NAMALWA (cell line): ENCODE data around the gene FSTL4.

Experiments used
- DNase-seq: peaks from one replicate; pipeline ENCODE4 v3.0.0-alpha.2; 2015; ENCODE audit warnings: low spot score

Gene FSTL4

DNA sequence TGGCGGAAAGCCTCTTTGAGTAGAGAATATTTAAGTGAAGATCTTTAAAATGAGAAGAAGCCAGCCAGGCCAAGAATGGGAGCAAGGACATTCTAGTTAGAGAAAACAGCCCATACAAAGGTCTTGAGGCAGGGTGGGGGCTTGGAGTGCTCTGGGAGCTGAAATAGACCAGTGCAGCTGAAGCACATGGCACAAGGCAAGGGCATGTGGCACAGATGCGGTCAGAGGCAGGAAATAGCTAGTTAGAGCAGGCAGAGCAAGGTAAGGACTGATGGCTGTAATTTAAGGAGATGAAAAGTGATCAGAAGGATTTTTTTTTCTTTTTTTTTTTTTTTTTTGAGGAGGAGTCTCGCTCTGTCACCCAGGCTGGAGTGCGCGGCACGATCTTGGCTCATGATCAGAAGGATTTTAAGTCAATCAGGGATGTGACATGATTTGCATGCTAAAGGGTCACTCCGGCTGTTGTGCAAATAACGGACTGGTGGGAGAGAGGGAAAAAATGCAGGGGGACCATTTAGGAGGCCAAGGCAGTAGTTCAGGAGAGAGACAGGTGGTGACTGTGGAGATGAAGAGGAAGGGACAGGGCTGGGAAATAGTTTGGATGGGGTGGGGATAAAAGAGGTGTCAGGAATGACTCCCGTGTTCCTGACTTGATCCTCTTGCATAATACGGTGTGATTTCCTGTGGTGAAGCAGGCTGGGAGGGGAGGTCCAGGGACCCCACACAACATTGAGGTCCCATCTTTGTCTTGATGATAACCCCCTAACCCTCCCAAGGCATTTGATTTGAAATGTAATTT is 352.9 kb downstream of the FSTL4 start:
- no peak for DNase-seq

DNA sequence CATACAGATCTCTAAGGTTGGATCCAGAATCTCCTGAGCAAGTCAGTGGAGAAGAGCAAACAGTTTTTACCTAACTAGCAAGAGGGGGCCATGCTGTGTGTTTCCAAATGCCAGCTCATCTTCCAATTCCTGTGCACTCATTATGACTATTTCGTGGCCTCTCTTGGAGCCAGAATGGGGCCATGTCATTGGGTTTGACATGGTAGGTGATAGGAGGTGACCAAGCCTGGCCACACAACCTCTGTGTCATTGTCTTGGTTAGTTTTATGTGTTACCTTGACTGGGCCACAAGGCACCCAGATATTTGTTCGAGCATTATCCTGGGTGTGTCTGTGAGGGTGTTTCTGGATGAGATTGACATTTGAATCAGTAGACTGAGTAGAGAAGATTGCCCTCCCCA is 354.4 kb downstream of the FSTL4 start:
- DNase-seq: no peak

GRCh38 chr5:133256276-133256675 is 356.1 kb downstream of the FSTL4 start:
- no peak for DNase-seq

- DNase-seq: no peak
These were observed 357.5 kb downstream of the FSTL4 start for GRCh38 chr5:133254803-133255202.

- no peak for DNase-seq
These were observed 358.7 kb downstream of the FSTL4 start for GRCh38 chr5:133253671-133254070.

DNA sequence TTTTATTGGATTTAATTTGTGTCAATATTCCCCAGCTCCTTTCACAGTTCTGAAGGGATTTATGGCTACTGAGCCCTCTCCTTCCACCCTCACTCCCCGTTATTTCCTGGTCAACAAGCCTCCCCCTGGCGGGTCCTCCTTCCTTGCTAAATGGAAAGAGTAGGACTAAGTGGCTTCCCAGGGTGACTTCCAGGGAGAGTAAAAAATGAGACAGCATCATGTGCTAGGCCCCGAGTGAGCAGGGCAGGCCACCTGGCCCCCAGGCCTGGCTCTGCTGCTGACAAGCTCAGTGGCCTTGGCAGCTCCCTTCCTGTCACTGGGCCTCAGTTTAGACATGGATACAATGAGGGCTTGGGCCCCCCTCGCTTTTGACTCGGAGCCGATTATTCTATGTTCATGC is 359.3 kb downstream of the FSTL4 start:
- DNase-seq: no peak

GRCh38 chr5:133252133-133252480 is 360.2 kb downstream of the FSTL4 start:
- DNase-seq: no peak

DNA sequence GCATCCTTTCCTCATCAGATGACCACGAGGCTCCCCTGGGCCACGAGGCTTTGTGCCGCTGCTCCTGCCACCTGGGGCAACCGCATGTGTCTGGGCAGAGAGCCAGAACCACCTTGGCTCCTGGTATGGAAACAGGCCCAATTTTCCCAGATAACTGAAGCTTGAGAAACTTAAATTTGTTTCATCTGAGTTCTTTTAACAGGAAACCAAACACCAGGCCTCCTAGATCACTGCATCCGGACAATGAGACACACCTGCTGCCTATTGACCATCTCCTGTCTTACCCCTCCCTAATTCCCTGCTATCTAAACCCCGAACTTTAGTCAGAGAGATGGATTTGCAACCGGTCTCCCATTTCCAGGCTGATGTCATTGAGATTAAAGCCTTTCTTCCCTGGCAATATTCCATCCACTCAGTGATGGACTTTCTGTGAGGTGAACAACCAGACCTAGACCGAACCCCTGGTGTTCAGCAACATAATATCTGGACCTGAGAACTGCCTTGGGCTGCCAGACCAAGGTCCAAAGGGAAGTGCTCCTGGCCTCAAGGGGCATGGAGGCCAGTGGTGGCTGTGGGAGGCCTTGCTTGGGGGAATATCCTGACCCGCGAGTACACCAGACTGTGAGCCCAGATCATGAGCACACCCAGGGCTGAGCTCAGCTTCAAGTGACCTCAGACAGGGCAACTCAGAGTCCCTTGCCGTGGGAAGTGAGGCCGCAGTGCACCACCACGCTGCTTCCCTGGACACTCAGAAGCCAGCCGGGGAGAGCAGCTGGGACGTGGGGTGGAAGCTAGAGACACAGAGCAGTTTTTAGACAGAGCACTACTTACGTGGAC is 360.8 kb downstream of the FSTL4 start:
- no peak for DNase-seq

- no peak for DNase-seq
These were observed 361.8 kb downstream of the FSTL4 start for GRCh38 chr5:133250527-133250926.

DNA sequence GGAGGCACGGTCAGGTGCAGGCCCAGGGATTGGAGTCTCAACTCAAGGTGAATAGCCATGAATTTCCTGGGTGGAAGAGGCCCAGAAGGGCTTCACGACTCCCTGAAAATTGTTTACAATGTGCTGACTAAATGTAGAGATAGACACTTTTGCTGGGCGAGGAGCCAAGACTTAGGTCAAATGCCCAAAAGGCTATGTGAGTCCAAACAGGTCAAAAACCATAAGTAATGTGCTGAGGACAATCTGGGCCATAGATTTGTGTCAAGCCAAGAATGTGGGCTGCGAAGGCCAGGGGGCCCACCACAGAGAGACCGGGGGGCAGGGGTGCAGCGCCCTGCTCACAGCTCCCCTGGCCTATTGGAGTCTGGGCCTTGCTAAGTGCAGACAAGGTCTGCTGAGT is 362.7 kb downstream of the FSTL4 start:
- no peak for DNase-seq

- DNase-seq: no peak
These were observed 364.3 kb downstream of the FSTL4 start for GRCh38 chr5:133247881-133248624.

DNA sequence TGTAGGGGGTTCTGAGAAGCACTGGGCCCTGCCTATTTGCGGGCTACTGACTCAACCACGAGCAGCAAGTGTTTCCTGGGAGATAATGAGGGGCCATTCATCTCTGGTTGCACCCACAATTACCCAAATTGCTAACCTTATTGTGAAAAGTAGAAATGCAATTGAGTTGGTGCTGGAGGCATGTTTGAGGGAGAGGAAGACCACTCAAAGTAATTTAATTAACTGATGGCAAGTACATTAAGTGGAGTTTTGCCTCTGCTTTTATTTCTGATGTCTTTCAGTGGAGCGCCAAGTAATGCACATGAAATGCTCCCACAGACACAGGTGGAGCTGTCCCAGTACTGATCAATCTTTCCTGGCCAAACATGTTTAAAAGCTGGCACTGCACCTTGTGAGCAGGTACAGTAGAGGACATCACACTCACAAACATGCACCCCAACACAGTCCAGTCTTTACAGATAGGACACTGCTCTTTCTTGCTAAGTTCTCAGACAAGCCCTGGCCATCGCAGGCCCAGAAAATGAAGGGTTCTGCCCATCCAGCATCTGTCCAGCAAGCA is 365.1 kb downstream of the FSTL4 start:
- no peak for DNase-seq

DNA sequence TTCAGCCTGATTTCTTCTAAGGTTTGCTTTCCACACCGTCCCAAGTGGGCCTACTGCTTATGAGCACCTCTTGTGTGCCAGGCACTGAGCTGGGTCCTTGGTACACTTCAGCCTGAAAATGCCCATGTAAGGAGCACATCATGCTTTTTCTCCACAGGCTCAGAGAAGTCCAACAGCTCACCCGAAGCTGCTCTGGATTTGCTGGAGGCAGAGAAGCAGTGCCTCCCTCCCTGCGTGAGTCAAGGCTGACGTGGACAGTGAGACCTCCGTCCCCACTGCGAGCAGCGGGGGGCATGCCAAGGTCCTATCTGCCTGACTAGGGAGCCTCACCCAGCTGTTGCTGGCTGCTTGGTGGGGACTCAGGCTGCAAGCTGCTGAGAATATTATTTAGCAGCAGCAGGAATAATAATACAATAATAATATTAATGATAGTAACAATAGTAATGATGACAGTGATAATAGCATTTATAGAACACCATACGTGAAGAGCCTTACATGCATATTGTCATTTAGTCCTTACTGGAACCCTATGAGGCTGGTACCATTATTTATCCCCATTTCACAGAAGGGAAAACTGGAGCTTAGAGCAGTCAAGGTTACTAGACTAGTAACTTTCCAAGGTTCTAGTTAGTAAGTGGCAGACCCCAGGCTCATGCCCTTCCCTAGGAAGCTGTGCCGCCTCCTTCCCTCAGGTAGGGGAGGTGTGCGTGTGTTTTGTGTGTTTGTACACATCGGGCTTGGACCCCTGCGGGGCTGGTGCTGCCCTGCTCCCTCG is 365.8 kb downstream of the FSTL4 start:
- no peak for DNase-seq

DNA sequence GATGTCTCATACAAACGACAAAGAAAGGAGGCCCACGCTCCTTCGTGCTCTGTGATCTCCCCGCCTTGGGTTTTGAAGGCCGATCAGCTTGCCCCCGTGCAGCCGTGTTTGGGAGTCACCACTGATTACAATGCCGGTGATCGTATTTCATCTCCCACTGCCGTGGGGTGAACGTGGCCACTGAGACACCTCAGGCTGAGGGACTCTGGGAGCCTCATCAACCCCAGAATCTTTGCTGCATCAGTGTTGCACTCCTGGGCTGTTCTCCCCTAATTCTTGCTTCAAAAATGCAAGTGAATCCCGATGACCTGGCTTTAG is 366.3 kb downstream of the FSTL4 start:
- no peak for DNase-seq

GRCh38 chr5:133245191-133246052 is 366.9 kb downstream of the FSTL4 start:
- DNase-seq: no peak

DNA sequence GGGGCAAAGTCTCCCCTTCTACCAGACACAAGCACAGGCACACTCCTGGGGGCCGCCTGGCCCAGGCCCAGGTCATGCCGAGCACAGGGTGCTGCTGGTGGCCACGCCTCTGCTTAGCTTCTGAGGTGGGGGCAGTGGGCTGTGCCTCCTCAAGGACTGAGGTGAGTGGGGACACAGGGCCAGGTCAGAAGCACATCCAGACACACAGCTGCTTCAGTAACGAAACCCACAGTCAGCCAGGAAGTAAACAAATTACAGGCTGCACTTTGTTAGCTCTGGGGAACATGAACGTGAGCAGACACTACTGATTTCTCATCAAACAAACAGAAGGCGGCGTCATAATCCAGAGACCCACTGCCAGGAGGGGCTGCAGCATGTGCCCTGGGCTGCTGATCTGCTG is 368.1 kb downstream of the FSTL4 start:
- peak; percentile 29 for DNase-seq

- no peak for DNase-seq
These were observed 369.1 kb downstream of the FSTL4 start for GRCh38 chr5:133243196-133243595.

DNA sequence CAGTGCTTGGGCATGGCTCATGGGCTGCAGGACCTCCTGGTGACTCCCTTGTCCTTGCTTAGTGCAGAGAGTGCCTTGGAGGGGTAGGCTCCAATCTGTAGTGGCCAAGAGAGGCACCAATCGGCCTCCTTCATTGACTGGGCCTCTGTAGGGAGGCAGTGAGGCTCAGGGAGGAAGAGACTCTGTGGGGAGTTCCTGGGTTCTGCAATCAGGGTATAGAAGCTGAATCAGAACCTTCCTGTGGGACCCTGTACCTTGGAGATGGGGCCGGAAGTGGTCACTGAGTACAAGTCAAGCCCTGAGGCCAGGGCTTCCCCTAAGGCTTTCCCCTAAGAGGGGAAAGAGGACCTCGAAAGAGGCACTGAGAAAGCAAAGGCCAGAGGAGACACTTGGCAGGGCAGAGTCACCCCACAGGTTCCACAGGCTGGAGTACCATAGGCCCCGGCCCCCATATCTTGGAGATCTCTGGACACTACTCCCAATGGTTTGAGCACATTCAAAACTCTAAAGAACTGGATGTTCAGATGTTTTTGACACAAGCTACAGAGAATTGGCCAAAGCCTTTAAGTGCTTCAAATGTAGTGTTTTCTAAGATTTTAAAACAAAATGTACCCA is 370.0 kb downstream of the FSTL4 start:
- DNase-seq: no peak

- DNase-seq: no peak
These were observed 370.9 kb downstream of the FSTL4 start for GRCh38 chr5:133241179-133242092.
